Measurements from ENCODE around the gene ETS2.

Gene ETS2

GRCh38 chr21:38861989-38862683 lies 56.4 kb downstream of the ETS2 start:
- no peak for DNase-seq

DNA sequence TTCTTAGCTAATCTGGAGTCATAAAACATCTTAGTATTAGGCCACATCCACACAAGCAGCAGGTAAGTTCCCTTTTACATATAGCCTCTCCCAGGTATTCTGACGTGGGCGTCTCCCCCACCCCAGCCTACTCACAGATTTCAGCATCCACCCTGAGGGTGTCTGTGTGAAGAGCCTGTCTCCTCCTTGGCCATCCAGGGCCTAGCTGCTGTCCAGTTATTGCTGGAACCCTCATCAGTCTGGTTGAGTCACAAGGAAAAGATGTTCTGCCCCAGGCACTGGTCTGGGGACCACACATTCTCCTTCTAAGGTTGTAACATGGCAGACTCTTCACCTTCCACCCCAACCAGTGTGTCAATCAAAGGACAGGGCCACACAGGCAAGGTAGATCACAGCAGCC lies 57.6 kb downstream of the ETS2 start:
- DNase-seq = no peak

GRCh38 chr21:38863843-38864363 lies 58.2 kb downstream of the ETS2 start:
- DNase-seq = no peak

- DNase-seq = no peak
Observed at GRCh38 chr21:38864964-38865363, 59.2 kb downstream of the ETS2 start.

GRCh38 chr21:38869196-38869595 lies 63.5 kb downstream of the ETS2 start:
- no peak for DNase-seq

DNA sequence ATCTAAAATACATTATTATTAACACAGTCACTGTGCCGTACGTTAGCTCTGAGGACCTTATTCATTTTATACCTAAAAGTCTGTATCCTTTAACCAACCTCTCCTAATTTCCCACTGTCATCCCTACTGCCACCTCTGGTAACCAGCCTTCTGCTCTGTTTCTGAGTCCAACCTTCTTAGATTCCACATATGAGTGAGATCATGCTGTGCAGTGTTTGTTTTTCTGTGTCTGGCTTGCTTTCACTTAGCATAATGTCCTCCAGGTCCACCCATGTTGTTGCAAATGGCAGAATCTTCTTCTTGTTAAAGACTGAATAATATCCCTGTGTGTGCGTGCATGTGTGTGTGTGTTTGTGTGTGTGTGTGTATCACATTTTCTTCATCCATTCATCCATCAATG lies 64.2 kb downstream of the ETS2 start:
- no peak for DNase-seq

Measured in CD4-positive, alpha-beta T cell treated with Interleukin-17A for 4 hours (primary cell).